ENCODE results near the gene TPPP3.

GRCh38 chr16:67397036-67397801, 3.9 kb upstream of the TPPP3 start:
- TF ChIP-seq POLR2AphosphoS5 (IDR thresholded peaks at IDR 0.05; ENCODE audit: low read depth, low read length) (no peak), SPI1 (IDR thresholded peaks at IDR 0.05; ENCODE audit: low read depth, low read length) (no peak), POLR2A (IDR thresholded peaks at IDR 0.05; ENCODE audit: low read depth, low read length) (no peak)

Measured in GM12891 (cell line).